Panc1 (cell line): Measurements from ENCODE around the gene NINJ2. TPM values are rescaled to one million over a fixed set of nuclear protein-coding genes. Genes with fewer than 3 reads are reported as not detected.

Source experiments
- ATAC-seq: fragments of 200-7000 bp; cut with Tn5 transposase; 2 replicates; pipeline ENCODE4 v1.9.1; 2020; ENCODE audit warnings: mild to moderate bottlenecking, moderate library complexity
- BruUV-seq: library from RNA; stranded (reverse); fragments of 400-500 nt; replicated peaks from 2 replicates; lab custom pipeline; 2021; lab: Mats Ljungman, UMichigan
- CTCF ChIA-PET: fragments of 300-600 bp; sonication (Branson Sonifier 250); formaldehyde crosslinking; loops from one replicate; lab custom pipeline; 2022; ENCODE audit warnings: antibody characterized with exemption; lab: Charles Lee
- POLR2A ChIA-PET: fragments of 300-600 bp; sonication (Branson Sonifier 250); formaldehyde crosslinking; loops from one replicate; lab custom pipeline; 2022; ENCODE audit warnings: antibody characterized with exemption; lab: Charles Lee
- DNase-seq: peaks from one replicate; pipeline ENCODE4 v3.0.0-alpha.2; 2010; ENCODE audit warnings: low read depth, low spot score
- H3K27ac ChIP-seq: 2 replicates; pipeline ENCODE4 v1.5.1; 2011; ENCODE audit warnings: mild to moderate bottlenecking, low read length, inconsistent platforms
- H3K27me3 ChIP-seq: fragments of 200-500 bp; sonication (Bioruptor generic); 2 replicates; pipeline ENCODE4 v1.6.0; 2014; ENCODE audit warnings: low read length, inconsistent platforms; ENCODE audit not compliant: control insufficient read depth, insufficient read depth
- H3K36me3 ChIP-seq: fragments of 200-500 bp; sonication (Bioruptor generic); 2 replicates; pipeline ENCODE4 v1.5.1; 2014; ENCODE audit warnings: inconsistent platforms, mild to moderate bottlenecking, low read length, moderate library complexity; ENCODE audit not compliant: control insufficient read depth, insufficient read depth
- H3K4me1 ChIP-seq: 2 replicates; pipeline ENCODE4 v1.5.1; 2011; ENCODE audit warnings: inconsistent platforms, mild to moderate bottlenecking, low read length, moderate library complexity; ENCODE audit not compliant: control insufficient read depth, insufficient read depth
- H3K4me3 ChIP-seq, 2 experiments: 2 replicates each; pipeline ENCODE4 v1.5.1; 2011 to 2012; ENCODE audit warnings: low read depth in 2 of 2, low read length in 2 of 2, mild to moderate bottlenecking in 2 of 2, inconsistent platforms in 1 of 2, moderate library complexity in 1 of 2
- H3K9me3 ChIP-seq: fragments of 200-500 bp; sonication (Bioruptor generic); 2 replicates; pipeline ENCODE4 v1.5.1; 2014; ENCODE audit warnings: low read depth, mild to moderate bottlenecking, inconsistent platforms, low read length, moderate library complexity; ENCODE audit not compliant: control insufficient read depth, insufficient read depth
- POLR2AphosphoS5 ChIP-seq: IDR thresholded peaks from 2 replicates; pipeline ENCODE4 v1.6.1; 2012; ENCODE audit warnings: mild to moderate bottlenecking, low read depth, low read length, moderate library complexity
- SIN3A ChIP-seq: IDR thresholded peaks from 2 replicates; pipeline ENCODE4 v1.6.1; 2012; ENCODE audit warnings: low read depth, mild to moderate bottlenecking, low read length, moderate library complexity, borderline replicate concordance; ENCODE audit not compliant: insufficient read depth
- TCF7L2 ChIP-seq: IDR thresholded peaks from 2 replicates; pipeline ENCODE4 v1.6.1; 2011; ENCODE audit warnings: mild to moderate bottlenecking, low read depth, low read length, inconsistent platforms
- in situ Hi-C: cut with HindIII; loops from 2 replicates; pipeline ENCODE4 v1.10.0; 2016; ENCODE audit warnings: low sequenced_read_pairs, low pct_unique_long_range_greater_than_20kb
- intact Hi-C: fragments of 100-400 bp; cut with micrococcal nuclease; formaldehyde crosslinking; loops from one replicate; pipeline ENCODE4 v1.10.0; 2022; ENCODE audit not compliant: unreplicated experiment
- total RNA-seq: library from RNA; stranded (reverse); gene quantifications from one replicate; pipeline ENCODE4 v1.2.1, GENCODE V29; 2021; ENCODE audit not compliant: unreplicated experiment
- TF ChIP-seq, protein P1 (sequence below), 2 experiments: IDR thresholded peaks; 2 replicates each; pipeline ENCODE4 v1.6.1; 2011 to 2012; ENCODE audit warnings: low read depth in 2 of 2, control low read depth in 1 of 2, low read length in 1 of 2, mild to moderate bottlenecking in 1 of 2, moderate library complexity in 1 of 2; ENCODE audit not compliant: insufficient read depth in 1 of 2
- TF ChIP-seq, protein P2 (sequence below): fragments of 450-650 bp; IDR thresholded peaks from 2 replicates; pipeline ENCODE4 v1.5.1; 2017; ENCODE audit warnings: mild to moderate bottlenecking

The NINJ2 gene
- total RNA-seq, 1 experiment from 2014 or later = 1.9 TPM

DNA sequence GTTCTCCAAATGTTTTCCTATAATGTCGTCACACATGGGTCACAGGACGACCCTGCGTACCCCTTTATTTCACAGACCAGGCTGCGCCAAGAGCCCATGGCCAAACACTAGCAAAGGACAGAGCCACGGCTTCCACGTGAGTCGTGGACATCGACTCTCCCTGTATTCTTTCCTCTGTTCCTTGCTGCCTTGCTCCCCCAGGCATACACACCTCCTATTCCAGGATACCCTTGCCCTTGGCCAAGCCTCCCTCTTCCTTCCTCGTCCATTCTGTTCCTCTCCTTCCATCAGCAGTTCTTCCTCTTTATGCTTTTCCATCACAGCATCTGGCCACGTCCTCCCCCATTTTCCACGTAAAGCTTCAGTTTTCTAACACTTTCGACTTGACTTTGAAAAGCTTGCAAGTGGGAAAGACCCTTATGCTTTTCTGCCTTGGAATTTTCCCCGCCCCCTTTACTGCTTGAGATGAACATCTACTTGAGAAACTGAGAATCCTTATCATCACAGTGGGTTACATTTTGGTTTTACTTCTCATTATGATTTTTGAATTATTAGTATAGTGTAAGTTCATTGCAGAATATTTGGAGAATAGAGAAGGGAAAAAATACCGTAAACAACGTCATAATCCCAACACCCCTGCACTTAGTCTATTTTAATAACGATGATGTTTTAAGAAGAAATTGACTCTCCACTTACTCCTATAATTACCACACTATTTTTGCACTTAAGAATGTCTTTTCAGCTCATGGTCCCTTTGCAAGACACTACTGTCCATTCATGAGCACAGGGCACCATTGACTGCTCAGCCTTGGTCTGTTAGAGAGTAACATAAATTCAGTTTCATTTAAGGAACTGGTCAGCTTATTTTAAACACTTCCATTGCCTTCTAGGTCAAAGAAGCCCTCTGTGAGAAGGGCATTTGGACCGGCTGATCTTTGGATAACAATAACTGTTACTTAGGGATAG lies 15.8 kb upstream of the NINJ2 start:
- POLR2A ChIA-PET = no interaction called here
- Histone ChIP-seq H3K27ac (no peak overlapping the region), H3K36me3 (no peaks in the 10 kb centered on the region), H3K27me3 (no peaks in the 10 kb centered on the region), H3K4me1 (no peaks in the 10 kb centered on the region), H3K4me3 (no peak overlapping the region), H3K9me3 (no peaks in the 10 kb centered on the region)
- BruUV-seq = no TSS peak
- CTCF ChIA-PET = interaction anchor here (0.7 kb wide), 1 partner anchor 68 kb away, joined by 4 read pairs; no protein-coding TSS in a partner anchor
- TF ChIP-seq, protein P1, sequence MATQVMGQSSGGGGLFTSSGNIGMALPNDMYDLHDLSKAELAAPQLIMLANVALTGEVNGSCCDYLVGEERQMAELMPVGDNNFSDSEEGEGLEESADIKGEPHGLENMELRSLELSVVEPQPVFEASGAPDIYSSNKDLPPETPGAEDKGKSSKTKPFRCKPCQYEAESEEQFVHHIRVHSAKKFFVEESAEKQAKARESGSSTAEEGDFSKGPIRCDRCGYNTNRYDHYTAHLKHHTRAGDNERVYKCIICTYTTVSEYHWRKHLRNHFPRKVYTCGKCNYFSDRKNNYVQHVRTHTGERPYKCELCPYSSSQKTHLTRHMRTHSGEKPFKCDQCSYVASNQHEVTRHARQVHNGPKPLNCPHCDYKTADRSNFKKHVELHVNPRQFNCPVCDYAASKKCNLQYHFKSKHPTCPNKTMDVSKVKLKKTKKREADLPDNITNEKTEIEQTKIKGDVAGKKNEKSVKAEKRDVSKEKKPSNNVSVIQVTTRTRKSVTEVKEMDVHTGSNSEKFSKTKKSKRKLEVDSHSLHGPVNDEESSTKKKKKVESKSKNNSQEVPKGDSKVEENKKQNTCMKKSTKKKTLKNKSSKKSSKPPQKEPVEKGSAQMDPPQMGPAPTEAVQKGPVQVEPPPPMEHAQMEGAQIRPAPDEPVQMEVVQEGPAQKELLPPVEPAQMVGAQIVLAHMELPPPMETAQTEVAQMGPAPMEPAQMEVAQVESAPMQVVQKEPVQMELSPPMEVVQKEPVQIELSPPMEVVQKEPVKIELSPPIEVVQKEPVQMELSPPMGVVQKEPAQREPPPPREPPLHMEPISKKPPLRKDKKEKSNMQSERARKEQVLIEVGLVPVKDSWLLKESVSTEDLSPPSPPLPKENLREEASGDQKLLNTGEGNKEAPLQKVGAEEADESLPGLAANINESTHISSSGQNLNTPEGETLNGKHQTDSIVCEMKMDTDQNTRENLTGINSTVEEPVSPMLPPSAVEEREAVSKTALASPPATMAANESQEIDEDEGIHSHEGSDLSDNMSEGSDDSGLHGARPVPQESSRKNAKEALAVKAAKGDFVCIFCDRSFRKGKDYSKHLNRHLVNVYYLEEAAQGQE (IDR thresholded peaks at IDR 0.05; ENCODE audit: insufficient read depth in 1 of 2, low read depth in 2 of 2, low read length in 1 of 2) = no peak
- no peak for TF ChIP-seq POLR2AphosphoS5
- TF ChIP-seq, protein P2, sequence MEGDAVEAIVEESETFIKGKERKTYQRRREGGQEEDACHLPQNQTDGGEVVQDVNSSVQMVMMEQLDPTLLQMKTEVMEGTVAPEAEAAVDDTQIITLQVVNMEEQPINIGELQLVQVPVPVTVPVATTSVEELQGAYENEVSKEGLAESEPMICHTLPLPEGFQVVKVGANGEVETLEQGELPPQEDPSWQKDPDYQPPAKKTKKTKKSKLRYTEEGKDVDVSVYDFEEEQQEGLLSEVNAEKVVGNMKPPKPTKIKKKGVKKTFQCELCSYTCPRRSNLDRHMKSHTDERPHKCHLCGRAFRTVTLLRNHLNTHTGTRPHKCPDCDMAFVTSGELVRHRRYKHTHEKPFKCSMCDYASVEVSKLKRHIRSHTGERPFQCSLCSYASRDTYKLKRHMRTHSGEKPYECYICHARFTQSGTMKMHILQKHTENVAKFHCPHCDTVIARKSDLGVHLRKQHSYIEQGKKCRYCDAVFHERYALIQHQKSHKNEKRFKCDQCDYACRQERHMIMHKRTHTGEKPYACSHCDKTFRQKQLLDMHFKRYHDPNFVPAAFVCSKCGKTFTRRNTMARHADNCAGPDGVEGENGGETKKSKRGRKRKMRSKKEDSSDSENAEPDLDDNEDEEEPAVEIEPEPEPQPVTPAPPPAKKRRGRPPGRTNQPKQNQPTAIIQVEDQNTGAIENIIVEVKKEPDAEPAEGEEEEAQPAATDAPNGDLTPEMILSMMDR = no peak
- TF ChIP-seq SIN3A = no peak
- no peak for TF ChIP-seq TCF7L2
- DNase-seq = no peak
- intact Hi-C loops (no loop called here), in situ Hi-C loops (no loop called here)
- ATAC-seq = no peak

DNA sequence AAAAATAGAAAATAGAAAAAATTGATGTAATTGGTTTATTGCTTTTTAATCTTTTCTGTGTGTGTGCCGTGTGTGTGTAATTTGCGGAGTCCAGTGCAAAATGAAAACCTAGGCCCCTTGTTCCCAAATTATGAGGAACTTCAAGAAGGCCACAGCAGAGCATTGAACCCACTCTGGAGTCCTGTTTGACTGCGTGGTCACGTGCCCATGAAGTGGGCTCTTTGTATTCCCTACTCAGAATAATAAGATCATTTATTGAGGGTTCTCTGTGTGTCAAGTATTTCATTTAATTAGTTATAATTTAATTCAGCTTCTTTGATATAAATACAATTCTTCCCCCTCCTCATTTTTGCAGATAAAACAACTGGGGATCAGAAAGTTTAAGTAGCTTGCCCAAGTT lies 12.3 kb upstream of the NINJ2 start:
- no peaks in the 10 kb centered on the region for H3K4me1 ChIP-seq
- intact Hi-C loops = no loop called here
- BruUV-seq = no TSS peak
- no peaks in the 10 kb centered on the region for H3K9me3 ChIP-seq
- no peaks in the 10 kb centered on the region for H3K36me3 ChIP-seq
- no peak for TF ChIP-seq TCF7L2
- TF ChIP-seq SIN3A = no peak
- H3K27me3 ChIP-seq = no peaks in the 10 kb centered on the region
- POLR2A ChIA-PET = no interaction called here
- CTCF ChIA-PET = no interaction called here
- H3K27ac ChIP-seq = no peak overlapping the region
- in situ Hi-C loops = no loop called here
- no peak overlapping the region for H3K4me3 ChIP-seq
- DNase-seq = no peak
- ATAC-seq = no peak

DNA sequence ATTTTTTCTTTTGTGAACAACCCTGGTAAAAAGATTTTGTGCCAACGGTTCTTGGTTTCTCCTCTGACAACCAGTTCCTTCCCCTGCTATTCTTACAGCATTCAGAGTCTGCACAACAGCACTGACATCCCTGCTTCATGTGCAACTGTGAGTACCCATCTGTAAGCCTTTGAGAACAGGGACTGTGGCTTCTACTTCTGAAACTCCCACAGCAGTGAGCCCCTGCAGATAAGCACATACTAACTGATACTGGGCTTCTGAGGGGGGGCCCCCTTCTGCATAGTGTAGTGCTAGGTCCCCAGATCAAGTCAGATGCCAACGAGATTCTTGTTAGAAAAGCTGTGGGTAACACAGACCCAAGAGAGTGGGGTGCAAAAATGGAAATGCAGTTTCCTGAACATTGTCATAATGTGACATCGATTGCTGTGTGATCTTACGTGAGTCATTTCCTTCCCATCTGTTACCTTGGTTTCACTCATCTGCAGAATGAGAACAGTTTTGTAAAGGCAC lies 11.1 kb upstream of the NINJ2 start:
- no TSS peak for BruUV-seq
- TF ChIP-seq, protein P2 = no peak
- TF ChIP-seq, protein P1 (IDR thresholded peaks at IDR 0.05; ENCODE audit: insufficient read depth in 1 of 2, low read depth in 2 of 2, low read length in 1 of 2) = no peak
- TF ChIP-seq POLR2AphosphoS5 = no peak
- TF ChIP-seq SIN3A = no peak
- no peak for TF ChIP-seq TCF7L2

More for the DNA sequence above, 11.1 kb upstream of the NINJ2 start:
- Histone ChIP-seq H3K9me3 (no peaks in the 10 kb centered on the region), H3K36me3 (no peaks in the 10 kb centered on the region), H3K27ac (peak overlapping the region; percentile 37; the same call in 1 of the 2 replicates), H3K27me3 (no peaks in the 10 kb centered on the region), H3K4me3 (no peak overlapping the region), H3K4me1 (no peaks in the 10 kb centered on the region)
- ChIA-PET POLR2A (interaction anchor here (0.7 kb wide), 1 partner anchor 196 kb away, joined by 3 read pairs; no protein-coding TSS in a partner anchor), CTCF (no interaction called here)
- ATAC-seq (no peak), DNase-seq (no peak)
- intact Hi-C loops (no loop called here), in situ Hi-C loops (no loop called here)
